Measurements from ENCODE around the gene PRR23A.
"Not testable (repeated sequence)": the region's sequence is repeated elsewhere in the genome, so short reads cannot be mapped to it uniquely, and the experiment has no call there.

PRR23A gene

GRCh38 chr3:139006051-139006716, at the start of gene PRR23A:
PRR23A (minus strand) TSS chr3:139006268; CDS start chr3:139006268, 0 bp downstream.
- no peak for DNase-seq (ENCODE audit: low spot score)

- no peak for DNase-seq (ENCODE audit: low spot score)
These were observed 46.9 kb upstream of the PRR23A start for GRCh38 chr3:139052802-139053600.

DNA sequence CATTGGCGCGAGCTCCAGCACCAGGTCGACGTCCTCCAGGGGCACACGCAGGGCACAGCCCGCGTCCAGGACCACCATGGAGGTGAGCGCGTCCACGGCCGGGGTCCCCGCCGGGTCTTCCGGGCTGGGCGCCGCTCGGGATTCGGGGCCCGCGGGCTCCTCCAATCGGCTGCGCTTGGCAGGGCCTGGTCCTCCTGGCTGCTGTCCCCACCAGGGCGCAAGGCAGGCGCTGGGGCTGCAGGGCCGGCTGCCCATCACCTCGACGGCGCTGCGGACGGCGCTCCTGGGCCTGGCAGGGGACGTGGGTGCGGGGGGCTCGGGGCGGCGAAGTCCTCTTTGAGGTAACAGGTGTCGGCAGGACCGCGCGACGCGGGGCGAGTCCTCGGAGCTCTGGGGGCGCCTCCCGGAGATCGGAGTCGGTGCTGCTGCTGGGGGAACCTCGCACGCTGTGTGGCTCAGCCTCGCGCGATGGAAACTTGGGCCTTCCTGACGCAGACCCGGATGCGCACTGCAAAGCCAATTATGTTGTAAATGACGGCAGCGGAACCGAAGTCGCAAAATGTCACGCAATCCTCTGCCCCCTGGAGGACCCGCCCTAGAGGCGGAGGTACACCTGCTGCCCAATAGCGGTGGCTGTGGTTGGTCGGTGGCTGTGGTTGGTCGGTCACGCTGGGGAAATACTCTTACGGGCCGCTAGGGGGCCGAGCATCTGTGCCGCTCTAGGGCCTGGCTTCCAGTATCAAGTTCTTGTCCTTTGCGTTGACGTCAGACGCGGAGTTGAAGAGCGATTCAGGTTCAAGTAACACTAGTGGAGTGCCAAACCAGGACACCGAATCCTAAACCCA, 38.5 kb upstream of the PRR23A start, which contains the start of gene PRR23C:
PRR23C (minus strand) TSS at position 527 of the 845 bp plus-strand sequence; CDS start at position 255, 272 bp downstream.
- no peak for DNase-seq (ENCODE audit: low spot score)

DNA sequence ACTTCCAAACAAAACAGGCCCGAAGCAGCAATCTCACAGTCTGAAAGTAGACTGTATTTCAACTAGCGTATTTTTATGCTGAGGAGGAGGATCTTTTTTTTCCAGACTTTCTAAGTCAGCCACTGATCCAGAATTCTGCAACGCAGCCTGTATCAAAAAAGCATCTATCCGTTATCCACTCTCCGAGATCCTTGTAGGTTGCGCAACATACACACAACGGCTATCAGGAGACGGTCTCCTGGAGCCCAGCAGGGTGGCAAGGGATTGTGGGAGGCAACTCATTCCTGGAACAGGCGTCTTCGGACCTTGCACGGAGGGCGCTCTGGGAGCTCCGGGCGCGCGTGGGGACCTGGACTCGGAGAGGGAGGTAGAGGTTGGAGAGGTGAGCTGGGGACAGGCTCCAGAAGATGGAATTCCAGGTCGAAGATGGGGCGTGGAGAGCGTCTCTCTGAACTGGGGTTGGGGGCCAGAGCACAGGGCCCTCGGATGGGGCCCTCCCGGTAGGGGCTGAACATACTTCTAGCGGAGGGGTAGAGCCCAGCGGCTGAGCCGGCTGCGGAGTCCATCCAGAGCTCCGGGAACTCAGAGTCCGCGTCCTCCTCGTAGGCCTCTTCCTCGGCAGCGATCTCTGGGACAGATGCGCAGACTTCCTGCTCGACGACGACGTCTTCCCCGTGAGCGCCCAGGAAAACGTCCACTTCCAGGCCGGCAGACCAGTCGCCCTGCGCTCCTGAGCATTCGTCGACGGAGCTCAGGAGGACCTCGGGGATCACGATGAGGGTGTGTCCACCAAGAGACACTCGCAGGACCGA, 37.7 kb upstream of the PRR23A start:
- no peak for DNase-seq (ENCODE audit: low spot score)

- no peak for DNase-seq (ENCODE audit: low spot score)
These were observed 31.4 kb upstream of the PRR23A start for GRCh38 chr3:139037478-139037877.

DNA sequence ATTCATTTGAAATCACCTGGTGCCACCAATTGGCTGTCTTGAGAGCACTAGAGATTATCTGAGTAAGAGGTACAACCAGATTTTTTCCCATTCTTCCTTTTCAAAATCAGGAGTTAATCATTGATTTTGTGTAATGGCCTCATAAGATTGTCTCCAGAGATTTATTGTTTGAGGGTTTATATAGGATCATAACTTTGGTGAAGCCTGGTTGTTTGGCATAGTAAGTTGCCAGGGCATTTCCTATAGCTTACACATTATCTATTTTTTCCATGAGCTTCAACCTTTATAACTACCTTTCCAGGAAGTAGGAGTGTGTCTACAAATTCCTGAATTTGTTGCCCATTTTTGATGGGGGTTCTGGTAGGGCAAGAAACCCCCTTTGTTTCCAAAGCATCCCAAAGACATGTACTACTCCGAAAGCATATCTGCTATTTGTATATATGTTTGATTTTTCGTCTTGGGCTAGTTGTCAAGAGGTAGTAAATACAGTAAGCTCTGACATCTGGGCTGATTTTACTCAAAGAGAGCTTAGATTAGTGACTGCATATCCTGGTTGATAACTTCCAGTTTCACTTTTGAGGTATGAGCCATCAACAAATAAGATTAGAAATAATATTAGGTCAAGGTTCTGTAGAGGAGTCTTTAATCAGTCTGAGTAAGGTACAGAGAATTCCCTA, 26.4 kb upstream of the PRR23A start:
- DNase-seq (ENCODE audit: low spot score), result no peak

GRCh38 chr3:139030576-139030975, 24.5 kb upstream of the PRR23A start:
- not testable (repeated sequence) for DNase-seq (ENCODE audit: low spot score)

DNA sequence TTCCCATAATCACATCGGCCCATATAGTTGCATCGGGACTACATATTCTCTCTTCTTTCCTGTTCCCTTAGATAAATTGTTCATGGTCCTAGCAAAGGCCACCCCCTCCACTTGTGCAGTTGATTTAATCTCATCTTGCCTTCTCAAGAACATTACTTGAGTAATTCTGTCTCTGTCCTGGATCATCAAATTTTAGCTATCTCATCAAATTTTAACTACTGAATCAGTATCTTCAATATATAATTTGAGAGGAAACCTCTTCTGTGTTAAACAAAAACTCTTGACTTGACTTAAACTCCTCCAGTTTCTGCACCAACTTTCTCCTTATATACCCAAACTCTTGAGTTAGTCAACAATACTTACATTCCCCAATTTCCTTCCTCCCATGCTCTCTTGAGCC, 18.9 kb upstream of the PRR23A start:
- DNase-seq (ENCODE audit: low spot score), result no peak

DNA sequence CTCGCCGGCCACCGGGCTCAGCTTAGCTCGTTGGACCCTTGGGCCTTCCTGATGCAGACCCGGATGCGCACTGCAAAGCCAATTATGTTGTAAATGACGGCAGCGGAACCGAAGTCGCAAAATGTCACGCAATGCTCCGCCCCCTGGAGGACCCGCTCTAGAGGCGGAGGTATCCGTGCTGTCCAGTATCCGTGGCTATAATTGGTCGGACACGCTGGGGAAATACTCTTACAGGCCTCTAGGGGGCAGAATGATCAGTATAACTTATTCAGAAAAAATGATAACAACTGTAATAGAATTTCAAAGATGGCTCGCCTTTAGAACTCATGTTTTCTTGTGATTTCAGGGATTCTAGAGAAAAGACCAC, 14.8 kb upstream of the PRR23A start, which contains the start of gene PRR23B:
PRR23B (minus strand) TSS at position 59 of the 367 bp plus-strand sequence. CDS start 265 bp downstream, outside the sequence.
- DNase-seq (ENCODE audit: low spot score), result no peak

DNA sequence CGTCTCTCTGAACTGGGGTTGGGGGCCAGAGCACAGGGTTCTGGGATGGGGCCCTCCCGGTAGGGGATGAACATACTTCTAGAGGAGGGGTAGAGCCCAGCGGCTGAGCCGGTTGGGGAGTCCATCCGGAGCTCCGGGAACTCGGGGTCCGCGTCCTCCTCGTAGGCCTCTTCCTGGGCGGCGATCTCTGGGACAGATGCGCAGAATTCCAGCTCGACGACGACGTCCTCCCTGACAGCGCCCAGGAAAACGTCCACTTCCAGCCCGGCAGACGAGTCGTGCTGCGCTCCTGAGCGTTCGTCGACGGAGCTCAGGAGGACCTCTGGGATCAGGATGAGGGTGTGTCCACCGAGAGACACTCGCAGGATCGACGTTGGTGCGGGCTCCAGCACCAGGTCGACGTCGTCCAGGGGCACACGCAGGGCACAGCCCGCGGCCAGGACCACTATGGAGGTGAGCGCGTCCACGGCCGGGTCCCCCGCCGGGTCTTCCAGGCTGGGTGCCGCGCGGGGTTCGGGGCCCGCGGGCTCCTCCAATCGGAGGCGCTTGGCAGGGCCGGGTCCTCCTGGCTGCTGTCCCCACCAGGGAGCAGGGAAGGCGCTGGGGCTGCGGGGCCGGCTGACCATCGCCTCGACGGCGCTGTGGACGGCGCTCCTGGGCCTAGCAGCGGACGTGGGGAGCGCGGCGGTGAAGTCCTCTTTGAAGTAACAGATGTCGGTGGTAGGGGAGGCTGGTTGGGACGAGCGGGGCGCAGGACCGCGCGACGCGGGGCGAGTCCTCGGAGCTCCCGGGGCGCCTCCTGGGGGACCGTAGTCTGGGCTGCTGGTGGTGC, 14.2 kb upstream of the PRR23A start:
- DNase-seq (ENCODE audit: low spot score), result no peak

DNA sequence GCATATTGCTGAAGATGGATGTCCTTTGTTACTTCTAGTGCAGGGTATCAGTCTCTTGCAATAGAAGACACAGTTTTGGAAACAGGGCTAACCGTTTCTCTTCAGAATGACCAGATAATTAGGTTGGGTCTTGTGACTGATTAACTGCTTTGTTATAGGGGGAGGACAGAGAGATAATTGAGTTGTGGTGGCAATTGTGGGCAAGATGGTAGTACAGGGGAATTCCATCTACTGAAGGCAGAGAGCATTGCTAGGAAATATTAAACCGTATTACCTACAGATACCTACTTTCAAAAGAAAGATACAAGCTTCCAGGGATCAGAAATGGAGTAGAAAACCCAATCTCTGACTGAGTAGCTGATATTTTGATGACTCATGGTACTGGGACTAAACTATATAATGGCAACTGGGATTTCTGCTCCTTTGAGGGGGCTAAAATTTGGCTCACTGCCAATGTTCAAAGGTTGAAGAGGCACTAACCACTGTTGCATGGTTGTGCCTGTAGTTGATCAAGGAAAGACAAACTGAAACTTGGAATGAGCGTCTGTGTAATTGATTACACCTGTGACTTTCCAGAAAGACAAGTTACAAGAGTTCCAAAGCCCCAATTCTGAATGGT, 10.5 kb upstream of the PRR23A start:
- DNase-seq (ENCODE audit: low spot score), result no peak

DNA sequence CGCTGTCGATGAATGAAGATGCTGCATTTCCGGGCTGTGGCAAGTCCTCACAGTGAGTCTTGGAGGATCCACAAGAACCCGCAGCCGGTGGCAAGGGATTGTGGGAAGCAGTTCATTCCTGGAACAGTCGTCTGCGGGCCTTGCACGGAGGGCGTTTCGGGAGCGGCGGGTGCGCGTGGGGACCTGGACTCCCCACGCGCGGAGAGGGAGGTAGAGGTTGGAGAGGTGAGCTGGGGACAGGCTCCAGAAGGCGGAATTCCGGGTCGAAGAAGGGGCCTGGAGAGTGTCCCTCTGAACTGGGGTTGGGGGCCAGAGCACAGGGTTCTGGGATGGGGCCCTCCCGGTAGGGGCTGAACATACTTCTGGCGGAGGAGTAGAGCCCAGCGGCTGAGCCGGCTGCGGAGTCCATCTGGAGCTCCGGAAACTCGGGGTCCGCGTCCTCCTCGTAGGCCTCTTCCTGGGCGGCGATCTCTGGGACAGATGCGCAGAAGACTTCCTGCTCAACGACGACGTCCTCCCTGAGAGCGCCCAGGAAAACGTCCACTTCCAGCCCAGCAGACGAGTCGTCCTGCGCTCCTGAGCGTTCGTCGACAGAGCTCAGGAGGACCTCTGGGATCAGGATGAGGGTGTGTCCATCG, 593 bp downstream of the PRR23A start:
- DNase-seq (ENCODE audit: low spot score), result no peak

DNA sequence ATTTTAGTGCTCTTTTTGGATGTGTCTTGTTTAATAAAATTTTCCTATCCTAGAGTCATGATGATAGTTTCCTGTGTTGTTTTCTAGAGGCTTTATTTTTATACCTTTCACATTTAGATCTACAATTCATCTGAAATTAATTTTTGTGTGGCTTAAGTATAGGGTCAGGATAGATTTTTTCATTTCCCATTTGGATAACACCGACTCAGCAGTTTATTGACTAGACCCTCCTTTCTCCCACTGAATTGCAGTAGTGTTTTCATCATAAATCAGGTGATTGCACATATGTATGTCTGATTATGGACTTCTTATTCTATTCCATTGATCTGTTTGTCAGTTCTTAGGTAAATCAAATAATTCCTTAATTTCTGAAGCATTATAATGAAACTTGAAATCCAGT, 10.4 kb downstream of the PRR23A start:
- DNase-seq (ENCODE audit: low spot score), result no peak

GRCh38 chr3:138987181-138987580, 18.9 kb downstream of the PRR23A start:
- no peak for DNase-seq (ENCODE audit: low spot score)

GRCh38 chr3:138985932-138986331, 20.1 kb downstream of the PRR23A start:
- DNase-seq (ENCODE audit: low spot score), result no peak

- no peak for DNase-seq (ENCODE audit: low spot score)
These were observed 21.3 kb downstream of the PRR23A start for GRCh38 chr3:138984816-138985215.

GRCh38 chr3:138976047-138976446, 30.0 kb downstream of the PRR23A start:
- DNase-seq (ENCODE audit: low spot score), result no peak

DNA sequence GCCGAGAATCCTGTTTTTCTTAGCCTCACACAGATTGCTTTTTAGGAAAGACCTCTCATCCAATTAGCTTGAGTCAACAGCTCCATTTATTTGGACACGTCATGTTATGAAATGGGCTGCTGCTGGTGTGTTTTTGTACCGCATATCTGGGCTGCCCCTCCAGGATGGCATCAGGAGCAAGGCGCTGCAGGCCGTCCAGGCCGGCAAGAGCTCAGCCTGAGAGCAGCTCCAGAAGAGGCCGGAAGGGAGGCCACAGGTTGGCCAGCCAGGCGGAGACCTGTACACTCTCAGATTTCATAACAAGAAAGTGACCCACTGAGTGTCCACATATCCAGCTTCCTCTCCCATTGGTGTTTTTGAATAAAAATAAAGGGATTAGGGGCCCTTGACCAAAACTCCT, 30.7 kb downstream of the PRR23A start:
- no peak for DNase-seq (ENCODE audit: low spot score)

GRCh38 chr3:138974462-138974861, 31.6 kb downstream of the PRR23A start:
- no peak for DNase-seq (ENCODE audit: low spot score)
